HG02623 (cell line): ENCODE measurements around the gene IGFBP6.
"Not testable (repeated sequence)": the region's sequence is repeated elsewhere in the genome, so short reads cannot be mapped to it uniquely, and the experiment has no call there.

Experiments
- ATAC-seq: cut with Tn5 transposase; IDR thresholded peaks from one replicate; pipeline ENCODE4 v1.9.1; 2021; ENCODE audit warnings: moderate library complexity; ENCODE audit not compliant: unreplicated experiment

Gene IGFBP6

DNA sequence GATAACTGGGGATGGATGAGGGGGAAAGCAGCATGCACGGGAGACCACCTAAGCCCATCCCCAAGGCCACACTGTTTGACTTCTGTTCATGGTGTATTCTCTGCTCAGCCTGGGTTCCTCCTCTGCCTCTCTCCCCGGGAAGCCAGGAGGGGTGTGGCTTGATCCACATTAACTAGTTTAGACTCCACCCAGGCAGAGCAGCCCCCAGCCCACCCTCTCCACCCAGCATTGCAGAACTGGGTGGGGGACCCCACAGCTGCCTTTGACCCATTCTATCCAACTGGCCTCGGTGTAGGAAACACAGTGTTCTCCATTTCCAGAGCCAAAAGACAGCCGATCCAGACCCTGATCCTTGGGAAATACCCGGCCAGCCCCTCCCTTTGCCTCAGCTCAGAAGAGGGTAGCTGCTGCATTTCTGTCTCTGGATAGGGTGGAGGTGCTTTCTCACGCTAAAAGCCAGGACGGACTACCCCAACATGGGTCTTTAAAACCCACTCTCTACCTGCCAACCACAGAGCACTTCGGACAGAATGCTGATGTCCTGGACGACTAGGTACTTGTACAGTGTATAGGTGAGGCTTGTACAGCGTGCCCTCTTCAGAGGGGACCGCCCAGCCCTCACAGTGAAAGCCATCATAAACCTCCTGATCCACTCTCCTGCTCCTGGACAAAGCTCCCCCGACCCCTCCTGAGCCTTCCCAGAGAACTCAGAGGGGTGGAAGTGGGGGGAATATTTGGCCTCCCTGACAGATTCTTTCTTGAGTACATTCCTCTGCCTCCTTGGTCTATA is 27.7 kb upstream of the IGFBP6 start:
- no peak for ATAC-seq

DNA sequence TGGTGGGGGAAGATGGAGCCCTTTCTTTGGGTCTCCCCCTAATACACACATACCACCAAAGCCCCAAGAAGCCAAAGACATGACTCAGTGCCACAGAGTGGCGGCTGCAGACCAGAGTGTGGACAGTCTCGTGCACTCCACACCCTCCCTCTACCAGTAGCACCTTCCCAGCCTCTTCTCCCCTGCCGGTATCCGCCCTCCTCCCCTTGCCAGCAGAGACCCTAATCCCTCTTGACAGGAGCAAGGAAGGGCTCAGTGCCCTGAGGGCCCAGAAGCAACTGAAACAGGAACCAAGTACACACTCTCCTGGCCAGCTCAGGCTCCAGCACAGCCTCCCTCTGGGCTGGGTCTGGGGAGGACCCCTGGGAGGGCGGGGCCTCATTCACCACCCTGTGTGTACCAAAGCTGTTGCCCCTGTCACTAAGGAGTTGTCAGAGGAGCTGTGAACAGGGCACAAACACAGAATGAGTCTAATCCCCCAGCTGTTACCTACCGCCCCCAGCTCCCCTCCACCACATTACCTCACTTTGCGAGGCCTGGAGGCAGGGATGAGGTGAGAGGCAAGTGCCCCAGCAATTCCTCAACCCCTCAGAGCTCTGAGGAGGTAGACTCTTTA is 26.5 kb upstream of the IGFBP6 start:
- no peak for ATAC-seq

DNA sequence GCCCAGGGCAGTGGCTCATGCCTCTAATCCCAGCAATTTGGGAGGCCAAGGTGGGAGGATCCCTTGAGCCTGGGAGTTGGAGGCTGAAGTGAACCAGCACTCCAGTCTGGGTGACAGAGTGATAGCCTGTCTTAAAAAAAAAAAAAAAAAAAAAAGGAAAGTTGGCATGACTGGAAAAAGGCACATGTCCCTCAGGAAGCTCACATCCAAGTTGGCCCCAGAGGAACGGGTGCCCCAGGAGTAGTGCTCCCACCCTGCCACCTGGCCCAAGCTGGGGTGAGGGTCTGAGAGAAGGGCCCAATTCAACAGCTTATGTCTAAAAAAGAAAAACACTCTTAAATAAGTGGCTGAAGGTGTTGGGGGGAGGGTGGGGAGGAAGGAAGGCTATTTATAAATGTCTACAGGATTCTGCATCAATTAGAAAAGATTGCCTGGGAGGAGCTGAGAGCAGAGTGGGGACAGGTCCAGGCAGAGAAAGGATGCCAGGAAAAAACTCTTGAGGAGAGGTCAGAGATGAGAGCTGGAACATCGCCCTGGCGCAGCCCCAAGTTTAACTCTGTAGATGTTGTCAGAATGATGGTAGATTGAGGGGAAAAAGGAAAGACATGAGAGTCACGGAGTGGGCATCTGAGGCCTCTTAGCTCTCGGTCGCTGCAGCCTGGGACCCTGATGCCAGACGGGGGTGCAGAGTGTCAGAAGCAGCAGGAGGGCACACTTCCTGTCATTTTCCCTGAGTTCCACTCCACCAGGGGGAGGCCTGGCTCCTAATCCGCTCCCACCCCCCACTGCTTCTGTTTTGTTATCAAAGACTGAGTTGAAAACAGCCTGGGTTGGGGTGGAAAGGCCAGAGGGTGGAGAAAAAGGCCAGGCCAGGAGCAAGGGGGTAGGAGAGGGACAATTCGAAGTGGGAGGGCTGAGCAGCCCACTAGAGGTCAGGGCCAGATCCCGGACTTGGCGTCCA is 25.6 kb upstream of the IGFBP6 start:
- no peak for ATAC-seq

DNA sequence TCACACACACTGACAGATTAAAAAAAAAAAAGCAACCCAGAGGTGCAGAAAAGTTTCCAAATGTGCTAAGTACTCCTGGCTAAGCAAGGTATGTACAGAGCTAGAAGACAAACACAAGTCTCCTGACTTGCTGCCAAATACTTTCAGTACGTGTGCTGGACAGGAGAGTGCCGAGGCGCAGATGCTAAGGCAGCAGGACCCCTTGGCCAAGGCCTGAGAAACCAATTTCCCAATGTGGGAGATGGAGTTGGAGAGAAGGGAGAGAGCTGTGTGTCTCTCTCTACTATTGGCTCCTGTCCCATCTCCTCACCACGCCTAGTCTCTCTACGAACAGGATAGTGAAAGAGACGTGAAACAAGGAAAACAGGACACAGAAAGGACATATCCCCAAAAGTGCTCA is 23.6 kb upstream of the IGFBP6 start:
- ATAC-seq = no peak

DNA sequence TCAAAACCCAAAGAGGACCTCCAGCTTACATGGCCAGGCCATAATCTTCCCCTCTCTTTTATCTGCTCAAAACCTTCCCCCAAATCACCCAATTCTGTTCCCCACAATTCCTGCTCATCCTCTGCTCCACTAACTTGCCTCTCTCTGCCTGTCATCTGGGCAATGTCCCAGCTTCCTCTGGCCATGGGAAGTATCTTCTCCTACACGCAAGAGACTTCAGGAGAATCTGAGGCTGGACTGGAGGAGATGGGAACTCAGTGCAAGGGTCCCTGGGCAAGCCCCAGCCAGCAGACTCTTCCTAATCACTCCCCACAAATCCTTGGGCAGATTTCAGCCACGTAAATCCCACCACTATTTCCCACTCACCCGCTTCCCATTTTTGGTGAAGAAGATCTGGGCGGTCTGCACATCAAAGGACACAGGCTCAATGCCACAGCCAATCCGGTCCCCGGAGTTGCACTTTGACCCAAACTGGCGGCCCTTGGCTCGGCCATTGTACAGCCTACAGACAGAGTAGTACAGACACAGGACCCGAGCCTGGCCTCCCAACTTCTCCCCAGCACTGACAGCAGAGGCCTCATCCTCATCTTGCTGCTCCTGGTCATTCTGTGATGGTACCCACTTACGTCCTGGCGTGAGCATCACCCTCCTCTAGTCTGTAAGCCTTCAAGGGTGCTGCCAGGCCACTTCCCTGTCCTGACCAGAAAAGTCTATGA is 23.0 kb upstream of the IGFBP6 start:
- no peak for ATAC-seq

DNA sequence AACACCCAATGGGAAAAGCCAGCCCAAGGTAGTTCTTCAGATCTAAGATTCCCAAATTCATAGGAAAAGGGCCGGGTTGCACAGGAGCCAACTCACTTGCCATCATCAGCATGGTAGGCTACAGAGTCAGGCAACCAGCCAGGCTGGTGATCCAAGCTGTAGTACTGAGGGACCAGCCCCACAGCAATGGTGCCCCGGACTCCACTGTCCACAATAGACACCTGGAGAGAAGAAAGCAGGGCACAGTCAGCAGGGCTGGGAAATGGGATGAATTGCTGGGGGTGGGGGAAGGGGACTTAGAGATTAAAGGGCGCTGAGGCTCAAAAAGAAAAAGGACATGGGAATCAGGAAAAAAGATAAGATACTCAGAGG is 22.5 kb upstream of the IGFBP6 start:
- no peak for ATAC-seq

DNA sequence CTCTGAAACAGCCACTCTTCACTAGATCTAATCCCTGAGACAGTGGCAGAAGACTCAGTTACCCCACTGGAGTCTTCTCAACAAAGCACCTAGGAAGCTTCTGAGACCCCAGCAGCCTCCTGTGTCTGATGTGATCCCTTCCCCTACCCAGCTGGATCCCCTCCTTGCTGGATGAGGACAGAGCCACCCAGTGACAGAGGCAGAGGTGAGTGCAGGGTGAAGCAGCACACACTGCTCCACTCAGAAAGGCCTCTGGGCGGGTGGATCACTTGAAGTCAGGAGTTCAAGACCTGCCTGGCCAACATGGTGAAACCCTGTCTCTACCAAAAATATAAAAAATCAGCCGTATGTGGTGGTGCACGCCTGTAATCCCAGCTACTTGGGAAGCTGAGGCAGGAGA is 21.0 kb upstream of the IGFBP6 start:
- ATAC-seq = no peak

DNA sequence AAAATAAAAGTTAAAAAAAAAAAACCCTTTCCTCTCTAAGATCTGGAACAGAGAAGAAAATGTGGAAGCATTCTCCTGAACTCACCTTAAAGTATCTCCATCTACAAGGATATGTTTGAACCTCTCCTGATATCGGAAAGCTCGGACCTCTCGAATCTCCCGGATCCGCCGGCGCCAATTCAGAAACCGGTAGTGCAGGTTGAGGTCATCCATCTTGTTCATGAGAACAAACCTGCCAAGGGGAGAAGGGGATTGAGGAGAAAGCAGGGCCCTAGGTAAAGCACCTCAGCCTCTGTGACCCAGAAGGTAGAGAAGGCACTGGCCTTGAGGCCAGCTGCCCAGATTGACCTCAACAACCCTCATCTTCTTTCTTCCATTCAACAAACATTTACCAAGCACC is 20.4 kb upstream of the IGFBP6 start:
- ATAC-seq = no peak

DNA sequence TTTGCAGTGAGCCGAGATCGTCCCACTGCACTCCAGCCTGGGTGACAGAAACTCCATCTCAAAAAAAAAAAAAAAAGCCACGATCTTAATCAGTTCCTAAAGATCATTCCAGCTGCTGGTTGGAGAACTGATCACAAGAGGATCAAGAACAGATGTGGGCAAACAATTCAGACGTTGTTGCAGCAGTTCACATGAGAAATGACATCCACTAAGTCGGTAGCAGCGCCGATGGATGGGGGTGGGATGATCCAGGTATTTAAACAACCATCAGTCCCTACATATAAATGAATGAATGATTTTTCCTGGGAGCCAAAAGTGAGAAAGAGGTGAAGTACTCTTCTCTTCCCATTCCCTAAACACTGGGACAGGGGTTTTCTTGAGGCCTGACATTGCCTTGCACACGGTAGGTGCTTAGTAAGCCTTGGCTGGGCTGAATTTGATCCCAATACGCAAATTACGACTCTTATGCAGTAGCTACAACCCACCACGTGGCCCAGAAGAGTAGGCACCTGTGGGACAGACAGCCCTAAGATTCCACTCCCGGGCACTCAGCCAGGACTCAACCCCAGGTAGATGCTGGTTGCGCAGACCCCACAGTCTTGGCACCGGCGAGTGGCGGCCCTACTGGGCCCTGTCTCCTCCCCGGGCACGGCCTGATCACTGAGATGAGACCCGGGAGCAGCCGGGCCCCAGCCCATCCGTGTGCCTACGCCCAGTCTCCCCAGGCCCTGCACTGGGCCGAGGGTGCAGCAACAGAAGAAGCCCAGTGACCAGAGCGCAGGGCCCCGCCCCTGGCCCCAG is 18.8 kb upstream of the IGFBP6 start:
- ATAC-seq = peak; percentile 1

DNA sequence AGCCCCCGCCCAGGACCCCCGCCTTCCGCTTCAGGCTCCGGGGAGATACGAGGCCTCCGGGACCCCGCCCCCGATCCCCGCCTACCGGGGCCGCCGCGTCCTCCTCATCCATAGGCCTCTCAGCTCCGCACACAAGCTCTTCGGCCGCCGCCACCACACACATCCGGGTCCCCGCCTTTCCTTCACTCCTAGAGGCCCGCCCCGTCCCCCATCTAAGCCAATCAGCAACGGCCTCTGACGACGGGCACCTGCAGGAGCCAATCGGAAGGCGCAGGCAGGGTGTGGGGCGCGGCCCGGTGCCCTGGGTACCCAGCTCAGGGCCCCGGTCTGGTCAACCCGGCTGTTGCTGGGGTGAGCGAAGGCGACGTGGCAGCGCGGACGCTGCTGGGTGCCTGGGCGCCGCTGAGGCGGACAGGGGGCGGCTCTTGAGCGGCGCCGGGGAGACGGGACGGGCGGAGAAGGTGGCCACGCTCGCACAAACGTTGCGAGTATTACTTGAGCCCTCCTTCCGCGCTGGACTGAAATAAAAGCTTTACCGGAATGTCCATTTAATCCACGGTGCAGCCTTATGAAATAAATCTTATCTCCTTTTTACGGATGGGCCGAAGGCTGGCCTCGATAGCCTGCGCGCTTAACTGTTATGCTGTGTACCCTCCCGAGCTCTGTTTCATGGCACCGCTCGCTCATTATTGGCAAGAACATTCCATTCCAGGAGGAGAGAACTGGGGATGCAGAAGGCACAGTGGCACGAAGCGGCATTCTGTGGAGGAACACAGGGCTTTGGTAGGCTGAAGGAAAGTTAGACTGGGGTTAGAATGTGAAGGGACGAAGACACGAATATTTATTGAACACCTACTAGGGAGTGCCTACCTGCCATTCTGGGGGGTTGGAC is 18.0 kb upstream of the IGFBP6 start, which contains the start of gene SPRYD3:
Gene SPRYD3 (minus strand): TSS at position 165 of the 892 bp plus-strand sequence. CDS start 57 bp downstream, at position 108.
- peak; percentile 98 for ATAC-seq

DNA sequence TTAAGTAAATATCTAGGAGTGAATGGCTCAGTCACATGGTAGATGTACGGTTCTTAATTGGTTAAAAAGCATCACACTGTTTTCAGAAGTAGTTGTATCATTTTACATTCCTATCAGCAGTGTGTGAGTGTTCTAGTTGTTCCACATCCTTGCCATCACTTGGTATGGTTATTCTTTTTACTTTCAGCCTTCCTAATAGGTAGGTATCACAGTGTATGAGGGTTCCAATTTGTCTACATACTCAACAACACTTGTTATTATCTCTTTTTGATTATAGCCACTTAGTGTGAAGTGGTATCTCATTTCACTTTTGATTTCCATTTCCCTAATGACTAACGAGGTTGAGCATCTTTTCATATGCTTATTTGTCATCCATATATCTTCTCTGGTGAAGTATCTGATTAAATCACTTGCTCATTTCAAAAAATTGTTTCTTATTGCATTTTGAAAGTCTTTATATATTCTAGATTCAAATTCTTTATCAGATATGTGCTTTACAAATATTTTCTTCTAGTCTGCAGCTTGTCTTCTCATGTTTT is 14.8 kb upstream of the IGFBP6 start:
- no peak for ATAC-seq

DNA sequence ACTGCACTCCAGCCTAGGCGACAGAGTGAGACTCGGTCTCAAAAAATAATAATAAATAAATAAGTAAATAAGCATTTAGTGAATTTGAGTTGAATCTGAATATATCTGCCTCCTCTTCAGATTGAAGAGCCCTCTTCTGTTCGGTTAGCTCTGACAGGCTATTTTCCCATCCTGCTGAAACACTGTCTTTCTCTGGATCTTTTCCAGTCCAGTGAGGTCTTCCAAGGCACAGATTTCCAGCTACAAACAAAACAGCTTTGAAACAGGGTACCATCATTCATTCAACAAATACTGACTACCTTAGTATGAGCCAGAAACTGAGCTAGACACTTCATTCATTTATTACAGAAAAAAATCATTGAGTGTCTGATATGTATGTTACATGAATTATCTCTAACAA is 11.1 kb upstream of the IGFBP6 start:
- no peak for ATAC-seq

DNA sequence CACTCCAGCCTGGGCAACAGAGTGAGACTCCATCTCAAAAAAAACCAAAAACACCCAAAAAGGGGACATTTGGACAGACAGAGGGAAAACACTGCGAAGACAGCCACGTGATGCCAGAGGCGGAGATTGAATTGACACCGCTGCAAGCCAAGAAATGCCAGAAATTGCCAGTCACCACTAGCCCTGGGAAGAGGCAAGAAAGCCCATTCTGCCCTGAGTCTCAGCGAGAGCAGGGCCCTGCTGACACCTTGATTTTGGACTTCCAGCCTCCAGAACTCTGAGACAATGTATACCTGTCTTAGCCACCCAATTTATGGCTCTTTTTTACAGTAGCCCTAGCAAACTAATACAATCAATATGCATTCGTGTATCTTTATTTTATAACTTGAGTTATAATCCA is 7.4 kb upstream of the IGFBP6 start:
- no peak for ATAC-seq

DNA sequence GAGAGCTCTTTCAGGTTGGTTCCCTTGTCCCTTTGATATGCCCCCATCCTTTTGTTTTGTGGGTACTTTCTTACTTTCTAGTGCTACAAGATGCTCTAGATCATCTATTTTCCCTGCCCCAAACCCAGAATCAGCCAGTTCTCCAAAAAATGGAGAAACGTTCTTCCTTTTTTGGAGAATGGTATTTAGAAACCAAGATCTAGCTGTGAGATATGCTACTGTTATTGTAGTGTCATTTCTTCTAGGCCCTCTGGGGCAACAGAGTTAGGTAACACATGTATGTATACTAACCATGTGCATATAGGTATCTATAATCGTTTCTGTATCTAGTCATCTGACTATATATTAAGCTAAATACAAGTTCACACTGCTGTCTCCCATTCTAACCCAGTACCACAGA is 6.9 kb upstream of the IGFBP6 start:
- no peak for ATAC-seq

DNA sequence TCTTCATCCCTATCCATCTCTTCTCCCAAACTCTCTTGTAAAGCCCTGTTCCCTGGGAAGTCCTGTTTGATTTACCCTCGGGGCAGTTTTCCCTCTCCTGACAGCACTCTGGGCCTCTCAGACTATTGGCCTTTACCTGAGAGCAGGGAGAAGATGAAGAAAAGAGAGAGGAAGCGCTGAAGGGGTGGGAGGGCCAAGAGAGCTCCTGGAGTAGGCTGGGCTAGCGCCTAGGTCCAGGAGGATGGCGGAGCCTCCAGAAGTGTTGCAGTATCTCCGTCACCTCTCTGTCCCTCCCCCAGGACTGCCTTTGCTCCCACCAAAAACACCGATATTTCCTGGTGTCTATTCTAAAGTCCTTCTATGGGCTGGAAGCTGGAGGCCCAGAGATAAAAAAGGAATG is 5.7 kb upstream of the IGFBP6 start:
- no peak for ATAC-seq

DNA sequence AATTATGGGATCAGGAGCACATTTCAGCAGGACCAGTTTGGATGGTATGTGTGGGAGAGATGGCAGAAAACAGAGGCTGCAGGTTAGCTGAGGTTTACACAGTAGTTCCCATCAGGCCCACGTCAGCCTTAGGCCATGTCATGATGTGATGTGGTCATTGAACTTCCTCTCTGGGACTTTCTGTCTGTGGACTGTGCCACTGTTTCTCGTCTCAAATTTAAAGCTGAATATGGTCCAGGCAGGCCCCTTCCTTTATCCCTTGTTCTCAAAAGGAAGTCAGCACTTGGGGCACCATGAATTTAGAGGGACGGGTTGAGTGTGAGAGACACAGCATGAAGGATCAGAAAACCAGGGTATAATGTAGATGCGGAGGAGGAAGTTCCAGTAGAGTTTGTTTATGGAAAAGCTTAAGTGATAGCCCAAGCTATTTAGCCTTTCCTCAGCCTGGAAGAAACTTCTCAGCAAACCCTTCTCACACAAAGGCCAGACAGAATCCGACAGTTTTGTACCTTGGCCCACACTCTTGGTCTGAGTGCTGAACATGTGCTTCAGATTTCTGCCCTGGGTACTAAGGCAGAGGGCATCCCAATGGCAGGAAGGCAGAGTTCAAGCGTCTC is 3.6 kb upstream of the IGFBP6 start:
- ATAC-seq = no peak

DNA sequence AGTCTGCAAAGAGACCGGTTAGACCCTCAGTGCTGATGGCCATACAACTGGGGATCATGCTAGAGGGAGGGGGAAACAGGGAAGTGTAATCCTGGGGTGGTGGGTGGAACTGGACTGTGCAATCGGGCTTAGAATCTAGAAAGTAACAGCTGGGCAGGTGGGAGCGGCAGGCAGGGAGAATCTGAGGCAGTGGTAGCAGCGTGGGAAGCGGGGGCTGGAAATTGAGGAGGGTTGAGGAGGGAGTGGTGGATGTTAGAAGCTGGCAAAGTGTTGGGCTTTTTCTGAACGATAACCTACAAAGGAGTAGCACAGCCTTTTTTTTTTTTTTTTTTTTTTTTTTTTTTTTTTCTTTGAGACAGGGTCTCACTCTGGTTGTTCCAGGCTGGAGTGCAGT is 3.1 kb upstream of the IGFBP6 start:
- ATAC-seq = no peak

DNA sequence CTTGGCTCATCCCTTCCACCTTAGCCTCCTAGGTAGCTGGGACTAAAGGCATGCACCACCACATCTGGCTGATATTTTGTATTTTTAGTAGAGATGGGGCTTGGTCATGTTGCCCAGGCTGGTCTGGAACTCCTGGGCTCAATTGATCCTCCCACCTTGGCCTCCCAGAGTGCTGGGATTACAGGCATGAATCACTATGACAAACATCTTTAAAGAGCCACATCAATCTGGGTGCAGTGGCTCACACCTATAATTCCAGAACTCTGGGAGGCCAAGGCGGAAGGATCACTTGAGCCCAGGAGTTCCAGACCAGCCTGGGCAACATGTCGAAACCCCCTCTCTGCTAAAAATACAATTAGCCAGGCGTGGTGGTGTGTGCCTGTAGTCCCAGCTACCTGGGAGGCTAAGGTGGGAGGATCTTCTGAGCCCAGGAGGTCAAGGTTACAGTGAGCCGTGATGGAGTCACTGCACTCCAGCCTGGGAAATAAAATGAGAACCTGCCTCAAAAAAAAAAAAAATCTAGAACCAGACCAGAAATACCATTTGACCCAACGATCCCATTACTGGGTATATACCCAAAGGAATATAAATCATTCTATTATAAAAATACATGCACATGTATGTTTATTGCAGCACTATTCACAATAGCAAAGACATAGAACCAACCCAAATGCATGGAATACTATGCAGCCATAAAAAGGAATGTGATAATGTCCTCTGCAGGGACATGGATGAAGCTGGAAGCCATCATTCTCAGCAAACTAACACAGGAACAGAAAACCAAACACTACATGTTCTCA is 2.5 kb upstream of the IGFBP6 start:
- ATAC-seq = not testable (repeated sequence)
